ENCODE data around the gene LCN10. TPM values are rescaled to one million over a fixed set of nuclear protein-coding genes. Genes with fewer than 3 reads are reported as not detected.

The LCN10 gene
- total RNA-seq, 1 experiment from 2014 or later: not detected

Small RNA genes within 50 kb of the gene (microRNA-seq; reads per million reads assigned to microRNA genes)
- not detected for gene MIR6722

Other genes with a start within 250 kb of the LCN10 start
- 5.5 and 6.3 TPM in 2 replicates for gene NOTCH1, start 196.9 kb downstream of the LCN10 start, total RNA-seq (2022)
- 30.2 and 30.4 TPM in 2 replicates for gene EGFL7, start 80.0 kb downstream of the LCN10 start, total RNA-seq (2022)
- gene AGPAT2, start 55.5 kb downstream of the LCN10 start, total RNA-seq (2022): 68.7 and 77.1 TPM in 2 replicates
- gene DIPK1B, start 30.4 kb downstream of the LCN10 start, total RNA-seq (2022): 40.4 and 40.6 TPM in 2 replicates
- gene LCN6, start 5.6 kb upstream of the LCN10 start, total RNA-seq (2022): not detected in 2 replicates
- gene LCN8, start 15.3 kb upstream of the LCN10 start, total RNA-seq (2022): not detected in 2 replicates
- not detected in 2 replicates for gene LCN15, start 21.6 kb upstream of the LCN10 start, total RNA-seq (2022)
- 107 and 122 TPM in 2 replicates for gene TMEM141, start 48.4 kb upstream of the LCN10 start, total RNA-seq (2022)
- 4.2 and 5.8 TPM in 2 replicates for gene CCDC183, start 53.4 kb upstream of the LCN10 start, total RNA-seq (2022)
- gene RABL6, start 65.0 kb upstream of the LCN10 start, total RNA-seq (2022): 134 and 138 TPM in 2 replicates
- gene AJM1, start 99.5 kb upstream of the LCN10 start, total RNA-seq (2022): 3.6 and 4.2 TPM in 2 replicates
- 103 and 105 TPM in 2 replicates for gene PHPT1, start 106.5 kb upstream of the LCN10 start, total RNA-seq (2022)
- 8.8 and 10.8 TPM in 2 replicates for gene MAMDC4, start 109.4 kb upstream of the LCN10 start, total RNA-seq (2022)
- gene EDF1, start 123.4 kb upstream of the LCN10 start, total RNA-seq (2022): 429 and 476 TPM in 2 replicates
- gene TRAF2, start 143.6 kb upstream of the LCN10 start, total RNA-seq (2022): 41.7 and 50.0 TPM in 2 replicates
- gene FBXW5, start 201.8 kb upstream of the LCN10 start, total RNA-seq (2022): 66.8 and 76.1 TPM in 2 replicates
- gene C8G, start 202.3 kb upstream of the LCN10 start, total RNA-seq (2022): 0.77 and 1.3 TPM in 2 replicates
- 20.0 and 23.2 TPM in 2 replicates for gene LCN12, start 209.3 kb upstream of the LCN10 start, total RNA-seq (2022)
- gene PTGDS, start 234.6 kb upstream of the LCN10 start, total RNA-seq (2022): not detected in 2 replicates
- not detected in 2 replicates for gene LCNL1, start 240.1 kb upstream of the LCN10 start, total RNA-seq (2022)
- gene PAXX, start 249.5 kb upstream of the LCN10 start, total RNA-seq (2022): 66.2 TPM in 2 replicates